ENCODE measurements around the gene NUDT7. TPM values are rescaled to one million over a fixed set of nuclear protein-coding genes. Genes with fewer than 3 reads are reported as not detected.

Gene NUDT7
- total and polyA plus RNA-seq, 9 of the 15 experiments (the other 6 are each of a cell fraction or from before 2014, with no cell fraction given): 5.6 to 24.2 (median 10.5) TPM

GRCh38 chr16:77739559-77739892 is 17.2 kb downstream of the NUDT7 start (continued):
- no peak for TF ChIP-seq CEBPG (CRISPR knock-in tag; IDR thresholded peaks at IDR 0.05)
- no peak for TF ChIP-seq CEBPG (tag; conservative IDR thresholded peaks at IDR 0.05 in 1 of 2, IDR thresholded peaks at IDR 0.05 in 1 of 2)
- TF ChIP-seq ZBTB2 (IDR thresholded peaks at IDR 0.05): no peak
- peak; percentile 60 for TF ChIP-seq KLF13 (tag; IDR thresholded peaks at IDR 0.05; ENCODE audit: borderline replicate concordance, low read depth)
- TF ChIP-seq ZC3H8 (IDR thresholded peaks at IDR 0.05): no peak
- TF ChIP-seq SAP30 (IDR thresholded peaks at IDR 0.05; ENCODE audit: borderline replicate concordance, insufficient read depth, low read depth, low read length, poor library complexity, severe bottlenecking): no peak
- no peak for TF ChIP-seq ESRRB (CRISPR knock-in tag; IDR thresholded peaks at IDR 0.05; ENCODE audit: borderline replicate concordance)
- no peak for TF ChIP-seq PHB (CRISPR knock-in tag; IDR thresholded peaks at IDR 0.05)
- no peak for TF ChIP-seq ZNF57 (CRISPR knock-in tag; IDR thresholded peaks at IDR 0.05)
- no peak for TF ChIP-seq NR2C1 (IDR thresholded peaks at IDR 0.05)
- TF ChIP-seq NR2C1 (tag; IDR thresholded peaks at IDR 0.05): peak; percentile 95
- TF ChIP-seq DEAF1 (CRISPR knock-in tag; IDR thresholded peaks at IDR 0.05): no peak
- TF ChIP-seq EP300 (IDR thresholded peaks at IDR 0.05; ENCODE audit: low read length): no peak
- peak; percentile 94 for TF ChIP-seq MEF2D (tag; conservative IDR thresholded peaks at IDR 0.05; ENCODE audit: low read depth)
- TF ChIP-seq, protein P1, sequence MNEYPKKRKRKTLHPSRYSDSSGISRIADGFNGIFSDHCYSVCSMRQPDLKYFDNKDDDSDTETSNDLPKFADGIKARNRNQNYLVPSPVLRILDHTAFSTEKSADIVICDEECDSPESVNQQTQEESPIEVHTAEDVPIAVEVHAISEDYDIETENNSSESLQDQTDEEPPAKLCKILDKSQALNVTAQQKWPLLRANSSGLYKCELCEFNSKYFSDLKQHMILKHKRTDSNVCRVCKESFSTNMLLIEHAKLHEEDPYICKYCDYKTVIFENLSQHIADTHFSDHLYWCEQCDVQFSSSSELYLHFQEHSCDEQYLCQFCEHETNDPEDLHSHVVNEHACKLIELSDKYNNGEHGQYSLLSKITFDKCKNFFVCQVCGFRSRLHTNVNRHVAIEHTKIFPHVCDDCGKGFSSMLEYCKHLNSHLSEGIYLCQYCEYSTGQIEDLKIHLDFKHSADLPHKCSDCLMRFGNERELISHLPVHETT (CRISPR knock-in tag; conservative IDR thresholded peaks at IDR 0.05 in 1 of 2, IDR thresholded peaks at IDR 0.05 in 1 of 2): peak in 1 of 2 experiments; percentile 99; a peak in 2 of 4 replicates
- TF ChIP-seq ZNF197 (CRISPR knock-in tag; IDR thresholded peaks at IDR 0.05; ENCODE audit: low read depth): peak; percentile 95
- TF ChIP-seq HNRNPLL (IDR thresholded peaks at IDR 0.05; ENCODE audit: low read depth, low read length, poor library complexity, severe bottlenecking): no peak
- no peak for TF ChIP-seq ZZZ3 (IDR thresholded peaks at IDR 0.05)
- 0 out of 2 replicates have a peak, but pooled peaks have one; percentile 22 for TF ChIP-seq ZNF253 (CRISPR knock-in tag; conservative IDR thresholded peaks at IDR 0.05)
- TF ChIP-seq ESRRA (IDR thresholded peaks at IDR 0.05; ENCODE audit: borderline replicate concordance, low read depth): no peak
- no peak for TF ChIP-seq TEAD4 (IDR thresholded peaks at IDR 0.05; ENCODE audit: low read length)
- no peak for TF ChIP-seq TEAD4 (CRISPR knock-in tag; IDR thresholded peaks at IDR 0.05; ENCODE audit: borderline replicate concordance)
- TF ChIP-seq ADNP (tag; IDR thresholded peaks at IDR 0.05): no peak
- no peak for TF ChIP-seq FOXJ3 (CRISPR knock-in tag; IDR thresholded peaks at IDR 0.05)
- TF ChIP-seq OTX1 (CRISPR knock-in tag; IDR thresholded peaks at IDR 0.05): 0 out of 2 replicates have a peak, but pooled peaks have one; percentile 56
- no peak for TF ChIP-seq PKNOX1 (IDR thresholded peaks at IDR 0.05)

Measured in K562 (cell line).